DND-41 (cell line): ENCODE measurements around the gene VTCN1.

Source experiments
- CTCF ChIP-seq: IDR thresholded peaks from 2 replicates; pipeline ENCODE4 v1.5.1; 2012; ENCODE audit warnings: borderline replicate concordance, low read length, moderate library complexity, mild to moderate bottlenecking; ENCODE audit not compliant: poor library complexity, severe bottlenecking; ENCODE audit errors: extremely low read depth
- EZH2 ChIP-seq: IDR thresholded peaks from 3 replicates; pipeline ENCODE4 v1.6.1; 2012; ENCODE audit warnings: borderline replicate concordance, low read depth, mild to moderate bottlenecking, moderate library complexity, low read length, inconsistent platforms; ENCODE audit not compliant: severe bottlenecking

GRCh38 chr1:117097443-117097842 lies 113.3 kb downstream of the VTCN1 start:
- no peak for TF ChIP-seq EZH2
- TF ChIP-seq CTCF, result no peak
